ENCODE results near the gene PHYHD1. TPM values are rescaled to one million over a fixed set of nuclear protein-coding genes. Genes with fewer than 3 reads are reported as not detected.

Gene PHYHD1
- total RNA-seq, 1 experiment from 2014 or later = 0.32 TPM

DNA sequence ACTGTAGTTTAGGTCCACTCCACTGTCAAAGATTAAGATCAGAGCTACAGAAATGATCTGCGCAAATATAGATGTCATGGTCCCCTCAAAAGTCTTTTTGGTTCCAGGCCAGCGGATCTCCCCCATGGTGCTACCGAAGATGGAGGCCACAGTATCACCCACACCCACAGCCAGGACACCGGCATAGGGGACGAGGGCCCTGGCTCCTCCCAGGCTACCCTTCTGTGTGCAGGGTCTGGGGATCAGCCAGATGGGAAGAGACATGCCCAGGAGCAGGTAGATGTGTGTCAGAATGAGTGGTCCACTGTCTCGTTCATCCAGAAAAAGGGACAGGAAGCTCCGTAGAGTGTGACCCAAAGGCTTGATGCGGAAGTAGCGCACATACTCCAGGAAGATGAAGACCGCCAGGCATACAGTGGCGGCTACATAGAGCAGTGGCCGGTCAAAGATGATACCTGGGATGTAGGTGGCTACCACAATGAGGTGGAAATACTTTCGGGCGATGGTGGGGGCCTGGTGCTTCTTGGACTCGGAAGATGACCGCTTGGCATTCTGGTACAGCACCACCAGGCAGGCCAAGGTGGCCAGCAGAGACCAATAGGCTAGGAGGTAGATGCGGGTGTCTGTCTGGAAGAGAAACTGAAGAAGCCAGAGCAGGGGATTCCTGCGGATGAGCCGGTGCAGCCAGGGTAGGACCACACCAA lies 25.2 kb downstream of the PHYHD1 start:
- ATAC-seq (no peak), DNase-seq (ENCODE audit: low read depth, low spot score) (no peak)
- peaks cover 0 to 2% of the 10 kb centered on the region in 2 experiments; a peak in 1 of 4 replicates for H3K36me3 ChIP-seq (ENCODE audit: control insufficient read depth in 1 of 2, insufficient read depth in 2 of 2, low read length in 2 of 2)
- H3K4me1 ChIP-seq (ENCODE audit: control insufficient read depth in 1 of 2, insufficient read depth in 2 of 2, low read length in 2 of 2) = peaks cover 8 to 18% of the 10 kb centered on the region in 2 experiments; a peak in 2 of 4 replicates
- H3K79me2 ChIP-seq (ENCODE audit: insufficient read depth, low read length) = peaks cover 37% of the 10 kb centered on the region
- no peak overlapping the region for H3K9ac ChIP-seq (ENCODE audit: low read length)
- H3K27ac ChIP-seq (ENCODE audit: low read depth, low read length) = no peak overlapping the region
- H2AFZ ChIP-seq (ENCODE audit: low read depth, low read length, poor library complexity, severe bottlenecking) = no peak overlapping the region
- H3K9me2 ChIP-seq (ENCODE audit: insufficient read depth) = no peaks in the 10 kb centered on the region
- H3K9me3 ChIP-seq (ENCODE audit: control insufficient read depth in 1 of 2, insufficient read depth in 1 of 2, low read depth in 1 of 2, low read length in 2 of 2) = no peaks in the 10 kb centered on the region
- ChIA-PET POLR2A (no interaction called here), RAD21 (ENCODE audit: low non-redundant PET in 1 of 2, low total read pairs in 2 of 2, uncharacterized antibody in 2 of 2, unreplicated experiment in 2 of 2) (no interaction called here), CTCF (no interaction called here)
- intact Hi-C loops (cut with micrococcal nuclease) = no loop called here
- TF ChIP-seq, protein P1, sequence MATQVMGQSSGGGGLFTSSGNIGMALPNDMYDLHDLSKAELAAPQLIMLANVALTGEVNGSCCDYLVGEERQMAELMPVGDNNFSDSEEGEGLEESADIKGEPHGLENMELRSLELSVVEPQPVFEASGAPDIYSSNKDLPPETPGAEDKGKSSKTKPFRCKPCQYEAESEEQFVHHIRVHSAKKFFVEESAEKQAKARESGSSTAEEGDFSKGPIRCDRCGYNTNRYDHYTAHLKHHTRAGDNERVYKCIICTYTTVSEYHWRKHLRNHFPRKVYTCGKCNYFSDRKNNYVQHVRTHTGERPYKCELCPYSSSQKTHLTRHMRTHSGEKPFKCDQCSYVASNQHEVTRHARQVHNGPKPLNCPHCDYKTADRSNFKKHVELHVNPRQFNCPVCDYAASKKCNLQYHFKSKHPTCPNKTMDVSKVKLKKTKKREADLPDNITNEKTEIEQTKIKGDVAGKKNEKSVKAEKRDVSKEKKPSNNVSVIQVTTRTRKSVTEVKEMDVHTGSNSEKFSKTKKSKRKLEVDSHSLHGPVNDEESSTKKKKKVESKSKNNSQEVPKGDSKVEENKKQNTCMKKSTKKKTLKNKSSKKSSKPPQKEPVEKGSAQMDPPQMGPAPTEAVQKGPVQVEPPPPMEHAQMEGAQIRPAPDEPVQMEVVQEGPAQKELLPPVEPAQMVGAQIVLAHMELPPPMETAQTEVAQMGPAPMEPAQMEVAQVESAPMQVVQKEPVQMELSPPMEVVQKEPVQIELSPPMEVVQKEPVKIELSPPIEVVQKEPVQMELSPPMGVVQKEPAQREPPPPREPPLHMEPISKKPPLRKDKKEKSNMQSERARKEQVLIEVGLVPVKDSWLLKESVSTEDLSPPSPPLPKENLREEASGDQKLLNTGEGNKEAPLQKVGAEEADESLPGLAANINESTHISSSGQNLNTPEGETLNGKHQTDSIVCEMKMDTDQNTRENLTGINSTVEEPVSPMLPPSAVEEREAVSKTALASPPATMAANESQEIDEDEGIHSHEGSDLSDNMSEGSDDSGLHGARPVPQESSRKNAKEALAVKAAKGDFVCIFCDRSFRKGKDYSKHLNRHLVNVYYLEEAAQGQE (IDR thresholded peaks at IDR 0.05; ENCODE audit: low read depth) = no peak
- no peak for TF ChIP-seq SIN3A (IDR thresholded peaks at IDR 0.05; ENCODE audit: low read depth)
- TF ChIP-seq JUND (IDR thresholded peaks at IDR 0.05) = no peak
- no peak for TF ChIP-seq TCF7L2 (IDR thresholded peaks at IDR 0.05; ENCODE audit: borderline replicate concordance, extremely low read depth, insufficient read depth, insufficient read length)
- TF ChIP-seq, protein P2, sequence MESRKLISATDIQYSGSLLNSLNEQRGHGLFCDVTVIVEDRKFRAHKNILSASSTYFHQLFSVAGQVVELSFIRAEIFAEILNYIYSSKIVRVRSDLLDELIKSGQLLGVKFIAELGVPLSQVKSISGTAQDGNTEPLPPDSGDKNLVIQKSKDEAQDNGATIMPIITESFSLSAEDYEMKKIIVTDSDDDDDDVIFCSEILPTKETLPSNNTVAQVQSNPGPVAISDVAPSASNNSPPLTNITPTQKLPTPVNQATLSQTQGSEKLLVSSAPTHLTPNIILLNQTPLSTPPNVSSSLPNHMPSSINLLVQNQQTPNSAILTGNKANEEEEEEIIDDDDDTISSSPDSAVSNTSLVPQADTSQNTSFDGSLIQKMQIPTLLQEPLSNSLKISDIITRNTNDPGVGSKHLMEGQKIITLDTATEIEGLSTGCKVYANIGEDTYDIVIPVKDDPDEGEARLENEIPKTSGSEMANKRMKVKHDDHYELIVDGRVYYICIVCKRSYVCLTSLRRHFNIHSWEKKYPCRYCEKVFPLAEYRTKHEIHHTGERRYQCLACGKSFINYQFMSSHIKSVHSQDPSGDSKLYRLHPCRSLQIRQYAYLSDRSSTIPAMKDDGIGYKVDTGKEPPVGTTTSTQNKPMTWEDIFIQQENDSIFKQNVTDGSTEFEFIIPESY (IDR thresholded peaks at IDR 0.05; ENCODE audit: extremely low read depth, insufficient replicate concordance, low read length) = no peak
- TF ChIP-seq SP1 (IDR thresholded peaks at IDR 0.05; ENCODE audit: low read depth) = no peak
- TF ChIP-seq CBX3 (IDR thresholded peaks at IDR 0.05; ENCODE audit: low read depth) = no peak
- no peaks in the 10 kb centered on the region for H3K27me3 ChIP-seq (ENCODE audit: insufficient read depth, low read length)
- H3K4me2 ChIP-seq (ENCODE audit: low read length) = peak overlapping the region; percentile 95
- no TSS peak for BruUV-seq (replicated peaks)
- H3K4me3 ChIP-seq (replicated peaks in 1 of 2; ENCODE audit: low read depth in 1 of 2, low read length in 2 of 2) = peak overlapping the region; percentile 90 to 100; a peak in 3 of 4 replicates
- no peaks in the 10 kb centered on the region for H4K20me1 ChIP-seq (ENCODE audit: insufficient read depth)

All from HCT116 (cell line).